PC-9 (cell line): ENCODE measurements around the gene LRMDA. TPM values are rescaled to one million over a fixed set of nuclear protein-coding genes. Genes with fewer than 3 reads are reported as not detected.
"Not testable (repeated sequence)": the region's sequence is repeated elsewhere in the genome, so short reads cannot be mapped to it uniquely, and the experiment has no call there.

ENCODE experiments used
- BruUV-seq: library from RNA; stranded (reverse); fragments of 400-500 nt; replicated peaks from 2 replicates; lab custom pipeline; 2021; lab: Mats Ljungman, UMichigan
- CTCF ChIA-PET: fragments of 300-600 bp; sonication (Branson Sonifier 250); formaldehyde crosslinking; loops from one replicate; lab custom pipeline; 2022; ENCODE audit warnings: antibody characterized with exemption; lab: Charles Lee
- POLR2A ChIA-PET: fragments of 300-600 bp; sonication (Branson Sonifier 250); formaldehyde crosslinking; loops from one replicate; lab custom pipeline; 2022; ENCODE audit warnings: antibody characterized with exemption; ENCODE audit not compliant: unreplicated experiment; lab: Charles Lee
- DNase-seq, 2 experiments: peaks; one replicate each; pipeline versions ENCODE4 v3.0.0 to v3.0.0-alpha.2; 2015 to 2022; ENCODE audit warnings: mixed read lengths in 1 of 2
- H2AFZ ChIP-seq: fragments of 200-600 bp; sonication (generic); 2 replicates; pipeline ENCODE4 v1.8.1; 2017; ENCODE audit warnings: antibody characterized with exemption
- H3F3A ChIP-seq: fragments of 200-600 bp; sonication (generic); 2 replicates; pipeline ENCODE4 v1.8.1; 2017; ENCODE audit warnings: antibody characterized with exemption, mild to moderate bottlenecking, low read depth; ENCODE audit not compliant: insufficient read depth
- H3K27ac ChIP-seq: fragments of 200-600 bp; sonication (generic); 2 replicates; pipeline ENCODE4 v1.6.1; 2016; ENCODE audit warnings: mixed run types
- H3K27me3 ChIP-seq: fragments of 200-600 bp; sonication (generic); 2 replicates; pipeline ENCODE4 v1.6.1; 2016; ENCODE audit warnings: low read depth, mixed run types; ENCODE audit not compliant: insufficient read depth
- H3K36me3 ChIP-seq: fragments of 200-600 bp; sonication (generic); 2 replicates; pipeline ENCODE4 v1.6.1; 2016; ENCODE audit warnings: low read depth, mixed run types
- H3K4me1 ChIP-seq: fragments of 200-600 bp; sonication (generic); replicated peaks from 2 replicates; pipeline ENCODE4 v1.6.1; 2016; ENCODE audit warnings: mixed run types; ENCODE audit not compliant: insufficient read depth
- H3K4me2 ChIP-seq: fragments of 200-600 bp; sonication (generic); 2 replicates; pipeline ENCODE4 v1.6.1; 2017; ENCODE audit warnings: mixed run types
- H3K4me3 ChIP-seq: fragments of 200-600 bp; sonication (generic); 2 replicates; pipeline ENCODE4 v1.6.1; 2016; ENCODE audit warnings: mixed run types
- H3K79me2 ChIP-seq: fragments of 200-600 bp; sonication (generic); 2 replicates; pipeline ENCODE4 v1.6.1; 2017; ENCODE audit warnings: low read depth, mixed run types
- H3K9me2 ChIP-seq: fragments of 200-600 bp; sonication (generic); 2 replicates; pipeline ENCODE4 v1.8.1; 2017; ENCODE audit warnings: mild to moderate bottlenecking; ENCODE audit not compliant: insufficient read depth
- H3K9me3 ChIP-seq: fragments of 200-600 bp; sonication (generic); 2 replicates; pipeline ENCODE4 v1.8.1; 2016; ENCODE audit warnings: low read depth; ENCODE audit not compliant: insufficient read depth
- H4K20me1 ChIP-seq: fragments of 200-600 bp; sonication (generic); 2 replicates; pipeline ENCODE4 v1.8.1; 2017; ENCODE audit not compliant: insufficient read depth
- EZH2 ChIP-seq: fragments of 200-600 bp; sonication (generic); IDR thresholded peaks from 2 replicates; pipeline ENCODE4 v1.8.0; 2017; ENCODE audit warnings: antibody characterized with exemption, low read depth
- intact Hi-C: fragments of 100-400 bp; cut with micrococcal nuclease; formaldehyde crosslinking; loops from one replicate; pipeline ENCODE4 v1.10.0; 2022; ENCODE audit not compliant: unreplicated experiment
- total RNA-seq: library from RNA; stranded (reverse); gene quantifications from 2 replicates; pipeline ENCODE4 v1.2.3, GENCODE V29; 2021
- TF ChIP-seq, protein P1 (sequence below): fragments of 200-600 bp; sonication (generic); conservative IDR thresholded peaks from 2 replicates; pipeline ENCODE4 v1.6.1; 2017; ENCODE audit warnings: mixed run types, antibody characterized with exemption, mild to moderate bottlenecking, moderate library complexity

LRMDA gene
- total RNA-seq, 1 experiment from 2014 or later, result not detected

- POLR2A ChIA-PET, result no interaction called here
- no peaks in the 10 kb centered on the region for H3K9me3 ChIP-seq
Measured at GRCh38 chr10:75746356-75746755, 314.9 kb downstream of the LRMDA start.

DNA sequence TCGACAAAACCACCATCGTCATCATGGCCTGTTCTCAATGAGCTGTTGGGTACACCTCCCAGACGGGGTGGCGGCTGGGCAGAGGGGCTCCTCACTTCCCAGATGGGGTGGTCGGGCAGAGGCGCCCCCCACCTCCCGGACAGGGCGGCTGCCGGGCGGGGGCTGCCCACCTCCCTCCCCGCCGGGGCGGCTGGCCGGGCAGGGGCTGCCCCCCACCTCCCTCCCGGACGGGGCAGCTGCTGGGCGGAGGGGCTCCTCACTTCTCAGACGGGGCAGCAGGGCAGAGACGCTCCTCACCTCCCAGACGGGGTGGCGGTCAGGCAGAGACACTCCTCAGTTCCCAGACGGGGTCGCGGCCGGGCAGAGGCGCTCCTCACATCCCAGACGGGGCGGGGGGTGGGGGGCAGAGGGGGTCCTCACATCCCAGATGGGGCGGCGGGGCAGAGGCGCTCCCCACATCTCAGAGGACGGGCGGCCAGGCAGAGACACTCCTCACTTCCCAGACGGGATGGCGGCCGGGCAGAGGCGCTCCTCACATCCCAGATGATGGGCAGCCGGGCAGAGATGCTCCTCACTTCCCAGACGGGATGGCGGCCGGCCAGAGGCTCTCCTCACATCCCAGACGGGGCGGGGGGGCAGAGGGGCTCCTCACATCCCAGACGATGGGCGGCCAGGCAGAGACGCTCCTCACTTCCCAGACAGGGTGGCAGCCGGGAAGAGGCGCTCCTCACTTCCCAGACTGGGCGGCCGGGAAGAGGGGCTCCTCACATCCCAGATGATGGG, 318.9 kb downstream of the LRMDA start:
- H2AFZ ChIP-seq, H3K4me1 ChIP-seq, H3K79me2 ChIP-seq, H3K36me3 ChIP-seq, DNase-seq, H3K9me3 ChIP-seq, H3K9me2 ChIP-seq, H3K27me3 ChIP-seq, H4K20me1 ChIP-seq, BruUV-seq, H3F3A ChIP-seq, POLR2A ChIA-PET, H3K4me3 ChIP-seq, H3K27ac ChIP-seq, intact Hi-C loops, CTCF ChIA-PET, H3K4me2 ChIP-seq: not testable (repeated sequence)

More at GRCh38 chr10:75746356-75746755, 314.9 kb downstream of the LRMDA start:
- Histone ChIP-seq H3K27me3 (no peaks in the 10 kb centered on the region), H3K4me1 (no peaks in the 10 kb centered on the region), H3F3A (no peaks in the 10 kb centered on the region), H3K79me2 (no peaks in the 10 kb centered on the region), H2AFZ (no peak overlapping the region), H3K27ac (no peak overlapping the region), H3K4me2 (no peak overlapping the region), H3K4me3 (no peak overlapping the region), H3K9me2 (no peaks in the 10 kb centered on the region), H4K20me1 (no peaks in the 10 kb centered on the region), H3K36me3 (no peaks in the 10 kb centered on the region)
- DNase-seq, result no peak
- CTCF ChIA-PET, result no interaction called here
- TF ChIP-seq EZH2, result no peak
- TF ChIP-seq, protein P1, sequence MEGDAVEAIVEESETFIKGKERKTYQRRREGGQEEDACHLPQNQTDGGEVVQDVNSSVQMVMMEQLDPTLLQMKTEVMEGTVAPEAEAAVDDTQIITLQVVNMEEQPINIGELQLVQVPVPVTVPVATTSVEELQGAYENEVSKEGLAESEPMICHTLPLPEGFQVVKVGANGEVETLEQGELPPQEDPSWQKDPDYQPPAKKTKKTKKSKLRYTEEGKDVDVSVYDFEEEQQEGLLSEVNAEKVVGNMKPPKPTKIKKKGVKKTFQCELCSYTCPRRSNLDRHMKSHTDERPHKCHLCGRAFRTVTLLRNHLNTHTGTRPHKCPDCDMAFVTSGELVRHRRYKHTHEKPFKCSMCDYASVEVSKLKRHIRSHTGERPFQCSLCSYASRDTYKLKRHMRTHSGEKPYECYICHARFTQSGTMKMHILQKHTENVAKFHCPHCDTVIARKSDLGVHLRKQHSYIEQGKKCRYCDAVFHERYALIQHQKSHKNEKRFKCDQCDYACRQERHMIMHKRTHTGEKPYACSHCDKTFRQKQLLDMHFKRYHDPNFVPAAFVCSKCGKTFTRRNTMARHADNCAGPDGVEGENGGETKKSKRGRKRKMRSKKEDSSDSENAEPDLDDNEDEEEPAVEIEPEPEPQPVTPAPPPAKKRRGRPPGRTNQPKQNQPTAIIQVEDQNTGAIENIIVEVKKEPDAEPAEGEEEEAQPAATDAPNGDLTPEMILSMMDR, result no peak
- intact Hi-C loops, result no loop called here
- no TSS peak for BruUV-seq

GRCh38 chr10:75751232-75751631, 319.8 kb downstream of the LRMDA start:
- no peak for TF ChIP-seq EZH2
- TF ChIP-seq, protein P1, result no peak
- no peak overlapping the region for H3K27ac ChIP-seq
- no peaks in the 10 kb centered on the region for H3K36me3 ChIP-seq
- H2AFZ ChIP-seq, result no peak overlapping the region
- no peak overlapping the region for H3K4me2 ChIP-seq
- no TSS peak for BruUV-seq
- no peaks in the 10 kb centered on the region for H3K79me2 ChIP-seq
- H3K9me2 ChIP-seq, result no peaks in the 10 kb centered on the region
- H4K20me1 ChIP-seq, result no peaks in the 10 kb centered on the region
- no peaks in the 10 kb centered on the region for H3K4me1 ChIP-seq
- ChIA-PET CTCF (no interaction called here), POLR2A (no interaction called here)
- no peaks in the 10 kb centered on the region for H3F3A ChIP-seq
- no peaks in the 10 kb centered on the region for H3K9me3 ChIP-seq
- no peak for DNase-seq
- intact Hi-C loops, result no loop called here
- H3K4me3 ChIP-seq, result no peak overlapping the region
- no peaks in the 10 kb centered on the region for H3K27me3 ChIP-seq
